OCI-LY1 (cell line): ENCODE data around the gene KDM2A.
A peak's percentile ranks its signal among the peaks of the same experiment; 100 is the strongest.

ENCODE experiments used
- H2AFZ ChIP-seq: fragments of 200-600 bp; sonication (generic), shearing (Covaris generic); 2 replicates; pipeline ENCODE4 v1.6.0; 2014; ENCODE audit warnings: antibody characterized with exemption, mild to moderate bottlenecking, low read length
- H3F3A ChIP-seq: fragments of 200-600 bp; sonication (generic), shearing (Covaris generic); 2 replicates; pipeline ENCODE4 v1.6.0; 2014; ENCODE audit warnings: mild to moderate bottlenecking, antibody characterized with exemption, low read length, moderate library complexity; ENCODE audit not compliant: insufficient read depth
- H3K27ac ChIP-seq: fragments of 200-600 bp; sonication (generic); 2 replicates; pipeline ENCODE4 v1.5.1; 2014; ENCODE audit warnings: low read length, mixed run types, mild to moderate bottlenecking, low read depth; ENCODE audit not compliant: poor library complexity, severe bottlenecking
- H3K27me3 ChIP-seq: fragments of 200-600 bp; sonication (generic); 2 replicates; pipeline ENCODE4 v1.6.0; 2014; ENCODE audit warnings: antibody characterized with exemption, mild to moderate bottlenecking, low read length, moderate library complexity; ENCODE audit not compliant: insufficient read depth
- H3K36me3 ChIP-seq: fragments of 200-600 bp; sonication (generic); 2 replicates; pipeline ENCODE4 v1.6.1; 2014; ENCODE audit warnings: mild to moderate bottlenecking, antibody characterized with exemption, low read length, moderate library complexity, mixed read lengths; ENCODE audit not compliant: insufficient read depth
- H3K4me1 ChIP-seq: fragments of 200-600 bp; sonication (generic); 2 replicates; pipeline ENCODE4 v1.5.1; 2014; ENCODE audit warnings: mild to moderate bottlenecking, low read length, moderate library complexity; ENCODE audit not compliant: insufficient read depth, severe bottlenecking
- H3K4me2 ChIP-seq: fragments of 200-600 bp; sonication (generic), shearing (Covaris generic); 2 replicates; pipeline ENCODE4 v1.6.1; 2014; ENCODE audit warnings: low read length
- H3K4me3 ChIP-seq: fragments of 200-600 bp; sonication (generic); 2 replicates; pipeline ENCODE4 v1.5.1; 2014; ENCODE audit warnings: low read length, low read depth, mild to moderate bottlenecking, mixed read lengths; ENCODE audit not compliant: poor library complexity, severe bottlenecking
- H3K79me2 ChIP-seq: fragments of 200-600 bp; shearing (Covaris generic); 2 replicates; pipeline ENCODE4 v1.6.1; 2016; ENCODE audit warnings: mixed run types, low read length, mixed read lengths; ENCODE audit not compliant: insufficient read depth
- H3K9ac ChIP-seq: fragments of 200-600 bp; sonication (generic), shearing (Covaris generic); 2 replicates; pipeline ENCODE4 v1.6.1; 2014; ENCODE audit warnings: mild to moderate bottlenecking, low read length, mixed read lengths
- H3K9me2 ChIP-seq: fragments of 200-600 bp; sonication (generic), shearing (Covaris generic); 2 replicates; pipeline ENCODE4 v1.6.1; 2014; ENCODE audit warnings: low read depth, mild to moderate bottlenecking, low read length, mixed read lengths
- H3K9me3 ChIP-seq: fragments of 200-600 bp; shearing (Covaris generic); 2 replicates; pipeline ENCODE4 v1.6.1; 2014; ENCODE audit warnings: low read length, mixed read lengths
- H4K20me1 ChIP-seq: fragments of 200-600 bp; sonication (generic), shearing (Covaris generic); 2 replicates; pipeline ENCODE4 v1.6.0; 2016; ENCODE audit warnings: mild to moderate bottlenecking, low read length; ENCODE audit not compliant: insufficient read depth
- CTCF ChIP-seq: fragments of 200-600 bp; sonication (generic), shearing (Covaris generic); IDR thresholded peaks from 2 replicates; pipeline ENCODE4 v1.5.1; 2017; ENCODE audit warnings: mild to moderate bottlenecking, antibody characterized with exemption, low read length, moderate library complexity, mixed read lengths
- EZH2 ChIP-seq: fragments of 200-600 bp; sonication (generic), shearing (Covaris generic); IDR thresholded peaks from 2 replicates; pipeline ENCODE4 v1.8.0; 2017; ENCODE audit warnings: borderline replicate concordance, mixed run types, mild to moderate bottlenecking, antibody characterized with exemption, low read length, moderate library complexity, mixed read lengths

KDM2A gene

GRCh38 chr11:67251841-67252240 lies 132.8 kb downstream of the KDM2A start:
- Histone ChIP-seq H4K20me1 (no peaks in the 10 kb centered on the region), H3K27ac (no peak overlapping the region), H3K36me3 (peaks cover 99% of the 10 kb centered on the region), H3F3A (no peaks in the 10 kb centered on the region), H3K4me3 (no peak overlapping the region), H3K9ac (no peak overlapping the region), H3K4me1 (no peaks in the 10 kb centered on the region), H3K27me3 (no peaks in the 10 kb centered on the region), H3K4me2 (no peak overlapping the region), H3K9me3 (no peaks in the 10 kb centered on the region), H3K9me2 (no peaks in the 10 kb centered on the region), H2AFZ (no peak overlapping the region), H3K79me2 (no peaks in the 10 kb centered on the region)
- TF ChIP-seq EZH2 (no peak), CTCF (no peak)

GRCh38 chr11:67252831-67253239 lies 133.8 kb downstream of the KDM2A start:
- H3K27ac ChIP-seq: no peak overlapping the region
- H3K36me3 ChIP-seq: peaks cover 94% of the 10 kb centered on the region
- H3K4me3 ChIP-seq: no peak overlapping the region
- TF ChIP-seq CTCF (peak; percentile 49), EZH2 (no peak)
- no peaks in the 10 kb centered on the region for H3K9me3 ChIP-seq
- no peak overlapping the region for H3K4me2 ChIP-seq
- H3K27me3 ChIP-seq: no peaks in the 10 kb centered on the region
- no peaks in the 10 kb centered on the region for H4K20me1 ChIP-seq
- H3K79me2 ChIP-seq: no peaks in the 10 kb centered on the region
- no peaks in the 10 kb centered on the region for H3K9me2 ChIP-seq
- no peak overlapping the region for H2AFZ ChIP-seq
- H3K4me1 ChIP-seq: no peaks in the 10 kb centered on the region
- H3F3A ChIP-seq: no peaks in the 10 kb centered on the region
- no peak overlapping the region for H3K9ac ChIP-seq

GRCh38 chr11:67253872-67254624 lies 135.0 kb downstream of the KDM2A start:
- Histone ChIP-seq H4K20me1 (no peaks in the 10 kb centered on the region), H3K4me1 (no peaks in the 10 kb centered on the region), H3K27me3 (no peaks in the 10 kb centered on the region), H3K9me2 (no peaks in the 10 kb centered on the region), H3K4me3 (no peak overlapping the region), H2AFZ (no peak overlapping the region), H3K79me2 (no peaks in the 10 kb centered on the region), H3K4me2 (no peak overlapping the region), H3F3A (no peaks in the 10 kb centered on the region), H3K27ac (no peak overlapping the region), H3K9ac (no peak overlapping the region), H3K9me3 (no peaks in the 10 kb centered on the region), H3K36me3 (peaks cover 82% of the 10 kb centered on the region)
- TF ChIP-seq EZH2 (no peak), CTCF (no peak)
